GM23338 (cell line): ENCODE data around the gene PAIP1. TPM values are rescaled to one million over a fixed set of nuclear protein-coding genes. Genes with fewer than 3 reads are reported as not detected.

Experiments
- ATAC-seq: fragments of 200-7000 bp; cut with Tn5 transposase; 3 replicates; pipeline ENCODE4 v1.9.1; 2020
- DNase-seq: peaks from one replicate; pipeline ENCODE4 v3.0.0-alpha.2; 2015; ENCODE audit warnings: low spot score
- H2AFZ ChIP-seq: fragments of 200-600 bp; sonication (generic); 2 replicates; pipeline ENCODE4 v1.8.0; 2016; ENCODE audit warnings: antibody characterized with exemption, mild to moderate bottlenecking, moderate library complexity
- H3F3A ChIP-seq: fragments of 200-600 bp; sonication (generic); replicated peaks from 2 replicates; pipeline ENCODE4 v1.8.0; 2017; ENCODE audit warnings: antibody characterized with exemption, mixed run types, low read depth
- H3K27ac ChIP-seq: fragments of 200-600 bp; sonication (generic); 2 replicates; pipeline ENCODE4 v1.6.1; 2016; ENCODE audit warnings: low read depth
- H3K27me3 ChIP-seq: fragments of 200-600 bp; sonication (generic); 2 replicates; pipeline ENCODE4 v1.8.0; 2016; ENCODE audit warnings: mild to moderate bottlenecking, mixed run types, moderate library complexity; ENCODE audit not compliant: insufficient read depth
- H3K36me3 ChIP-seq: fragments of 200-600 bp; sonication (generic); 2 replicates; pipeline ENCODE4 v1.8.0; 2016; ENCODE audit warnings: mild to moderate bottlenecking; ENCODE audit not compliant: insufficient read depth
- H3K4me1 ChIP-seq: fragments of 200-600 bp; sonication (generic); 2 replicates; pipeline ENCODE4 v1.8.0; 2016; ENCODE audit warnings: mild to moderate bottlenecking, moderate library complexity; ENCODE audit not compliant: insufficient read depth
- H3K4me2 ChIP-seq: fragments of 200-600 bp; sonication (generic); 2 replicates; pipeline ENCODE4 v1.7.1; 2017; ENCODE audit warnings: mixed run types
- H3K4me3 ChIP-seq: fragments of 200-600 bp; sonication (generic); 2 replicates; pipeline ENCODE4 v1.6.1; 2016; ENCODE audit warnings: mixed run types
- H3K79me2 ChIP-seq: fragments of 200-600 bp; sonication (generic); replicated peaks from 2 replicates; pipeline ENCODE4 v1.8.0; 2017; ENCODE audit warnings: mild to moderate bottlenecking; ENCODE audit not compliant: insufficient read depth
- H3K9me2 ChIP-seq: fragments of 200-600 bp; sonication (generic); 2 replicates; pipeline ENCODE4 v1.8.0; 2017; ENCODE audit not compliant: insufficient read depth
- H4K20me1 ChIP-seq: fragments of 200-600 bp; sonication (generic); replicated peaks from 2 replicates; pipeline ENCODE4 v1.8.0; 2017; ENCODE audit warnings: mild to moderate bottlenecking; ENCODE audit not compliant: insufficient read depth
- H3K27ac Mint-ChIP-seq: 2 replicates; pipeline ENCODE4 v1.8.0; 2020; ENCODE audit warnings: inconsistent platforms, mild to moderate bottlenecking, moderate library complexity, mixed read lengths
- H3K27me3 Mint-ChIP-seq: 3 replicates; pipeline ENCODE4 v1.8.0; 2022; ENCODE audit warnings: low read depth, mild to moderate bottlenecking, moderate library complexity, mixed read lengths, inconsistent platforms; ENCODE audit not compliant: insufficient read depth, poor library complexity
- H3K36me3 Mint-ChIP-seq: 3 replicates; pipeline ENCODE4 v1.8.0; 2021; ENCODE audit warnings: low read depth, mild to moderate bottlenecking, inconsistent platforms, moderate library complexity, mixed read lengths
- H3K4me1 Mint-ChIP-seq: 3 replicates; pipeline ENCODE4 v1.8.0; 2020; ENCODE audit warnings: mild to moderate bottlenecking, inconsistent platforms, mixed read lengths
- H3K4me3 Mint-ChIP-seq: 3 replicates; pipeline ENCODE4 v1.8.0; 2021; ENCODE audit warnings: moderate library complexity, mild to moderate bottlenecking, inconsistent platforms, mixed read lengths
- H3K9me3 Mint-ChIP-seq: 3 replicates; pipeline ENCODE4 v1.8.0; 2020; ENCODE audit warnings: moderate library complexity, mild to moderate bottlenecking, inconsistent platforms, mixed read lengths
- CREB1 ChIP-seq: fragments of 250-450 bp; sonication (Bioruptor Pico); IDR thresholded peaks from 2 replicates; pipeline ENCODE4 v1.5.0; 2020; ENCODE audit warnings: low read depth, mild to moderate bottlenecking, moderate library complexity
- CTCF ChIP-seq, 2 experiments: fragments of 200-600 bp in 1 of 2; sonication (generic) in 1 of 2; conservative IDR thresholded peaks; 2 replicates each; pipeline versions ENCODE4 v1.5.1 to v1.6.1; 2016 to 2017; ENCODE audit warnings: antibody characterized with exemption in 2 of 2, low read depth in 2 of 2, mild to moderate bottlenecking in 2 of 2, moderate library complexity in 1 of 2
- EZH2phosphoT487 ChIP-seq: fragments of 200-600 bp; sonication (generic); IDR thresholded peaks from one replicate; pipeline ENCODE4 v1.8.1; 2018; ENCODE audit warnings: antibody characterized with exemption; ENCODE audit not compliant: unreplicated experiment
- NANOG ChIP-seq: IDR thresholded peaks from 2 replicates; pipeline ENCODE4 v1.6.1; 2016; ENCODE audit warnings: antibody characterized with exemption, borderline replicate concordance
- POLR2AphosphoS5 ChIP-seq: IDR thresholded peaks from 2 replicates; pipeline ENCODE4 v1.6.1; 2016; ENCODE audit warnings: antibody characterized with exemption, low read depth
- REST ChIP-seq: IDR thresholded peaks from one replicate; pipeline ENCODE4 v1.6.1; 2018; ENCODE audit warnings: antibody characterized with exemption; ENCODE audit not compliant: unreplicated experiment
- STAT1 ChIP-seq: IDR thresholded peaks from one replicate; pipeline ENCODE4 v1.6.1; 2016; ENCODE audit warnings: antibody characterized with exemption; ENCODE audit not compliant: unreplicated experiment
- ZNF331 ChIP-seq: fragments of 250-450 bp; sonication (Bioruptor Pico); IDR thresholded peaks from 2 replicates; pipeline ENCODE4 v1.5.0; 2020; ENCODE audit warnings: low read depth, mild to moderate bottlenecking, moderate library complexity
- ZNF462 ChIP-seq: fragments of 250-450 bp; sonication (Bioruptor Pico); IDR thresholded peaks from 2 replicates; pipeline ENCODE4 v1.5.0; 2020; ENCODE audit warnings: mild to moderate bottlenecking, moderate library complexity
- polyA plus RNA-seq: library from polyadenylated mRNA; unstranded; fragments of >200 nt; fragmentation: Nextera tagmentation; extraction: Ambion mirVana; gene quantifications from 2 replicates; pipeline ENCODE4 v1.2.1, GENCODE V29; 2016
- total RNA-seq: library from RNA; depleted of rRNA; stranded (reverse); fragments of >200 nt; shearing (Covaris generic); gene quantifications from 2 replicates; pipeline ENCODE4 v1.2.3, GENCODE V29; 2014

The PAIP1 gene
- total and polyA plus RNA-seq, 2 experiments from 2014 or later, result 108 to 140 TPM

GRCh38 chr5:43589310-43589709 lies 32.4 kb upstream of the PAIP1 start (continued):
- TF ChIP-seq POLR2AphosphoS5 (no peak), NANOG (no peak)

- peaks cover 7% of the 10 kb centered on the region; the same call in 1 of the 2 replicates for H3K9me2 ChIP-seq
- Mint-ChIP-seq H3K36me3 (peaks cover 17% of the 10 kb centered on the region; the same call in 2 of the 3 replicates), H3K9me3 (peaks cover 17% of the 10 kb centered on the region), H3K4me1 (peaks cover 12% of the 10 kb centered on the region), H3K4me3 (no peak overlapping the region), H3K27ac (no peak overlapping the region), H3K27me3 (peaks cover 5% of the 10 kb centered on the region)
- no peaks in the 10 kb centered on the region for H3F3A ChIP-seq
- no peaks in the 10 kb centered on the region for H3K79me2 ChIP-seq
- H3K4me3 ChIP-seq, result no peak overlapping the region
- no peak overlapping the region for H3K4me2 ChIP-seq
- H2AFZ ChIP-seq, result no peak overlapping the region
- H3K4me1 ChIP-seq, result peaks cover 12% of the 10 kb centered on the region
- TF ChIP-seq CTCF (conservative IDR thresholded peaks at IDR 0.05; ENCODE audit: low read depth in 2 of 2) (no peak), CREB1 (no peak), EZH2phosphoT487 (no peak), ZNF331 (CRISPR knock-in tag) (no peak), STAT1 (no peak)
- no peaks in the 10 kb centered on the region for H4K20me1 ChIP-seq
- ATAC-seq (no peak), DNase-seq (no peak)
- H3K36me3 ChIP-seq, result no peaks in the 10 kb centered on the region; the same call in 1 of the 2 replicates
- H3K27me3 ChIP-seq, result no peaks in the 10 kb centered on the region
- H3K27ac ChIP-seq, result no peak overlapping the region
Observed at GRCh38 chr5:43588842-43589241, 32.0 kb upstream of the PAIP1 start.

GRCh38 chr5:43584166-43584699 lies 27.4 kb upstream of the PAIP1 start:
- H3K27ac Mint-ChIP-seq, result no peak overlapping the region
- no peaks in the 10 kb centered on the region for H3K27me3 ChIP-seq
- DNase-seq, result peak; percentile 14
- H3K9me2 ChIP-seq, result peaks cover 15% of the 10 kb centered on the region
- H3K36me3 ChIP-seq, result no peaks in the 10 kb centered on the region; the same call in 1 of the 2 replicates
- no peaks in the 10 kb centered on the region for H4K20me1 ChIP-seq
- H2AFZ ChIP-seq, result no peak overlapping the region
- H3K27ac ChIP-seq, result no peak overlapping the region; the same call in 1 of the 2 replicates
- no peak for ATAC-seq
- H3K4me1 Mint-ChIP-seq, result peaks cover 7% of the 10 kb centered on the region
- no peaks in the 10 kb centered on the region for H3F3A ChIP-seq
- H3K4me3 Mint-ChIP-seq, result no peak overlapping the region
- H3K36me3 Mint-ChIP-seq, result peaks cover 27% of the 10 kb centered on the region
- H3K79me2 ChIP-seq, result no peaks in the 10 kb centered on the region
- no peak overlapping the region for H3K4me3 ChIP-seq
- peaks cover 8% of the 10 kb centered on the region for H3K27me3 Mint-ChIP-seq
- no peak overlapping the region for H3K4me2 ChIP-seq
- 0 out of 2 replicates have a peak, but pooled peaks cover 5% of the 10 kb centered on the region for H3K4me1 ChIP-seq
- peaks cover 23% of the 10 kb centered on the region for H3K9me3 Mint-ChIP-seq
- TF ChIP-seq ZNF462 (CRISPR knock-in tag) (no peak), NANOG (no peak), REST (no peak), POLR2AphosphoS5 (no peak)
